HepG2 (cell line): ENCODE data around the gene GPR22.

Source experiments
- ARNT ChIP-seq: fragments of 450-650 bp; IDR thresholded peaks from 2 replicates; pipeline ENCODE4 v1.6.1; 2017
- CBFB ChIP-seq: sonication (generic); formaldehyde crosslinking; IDR thresholded peaks from 2 replicates; pipeline ENCODE4 v1.4.0; 2020; ENCODE audit warnings: missing genetic modification reagents
- CHD2 ChIP-seq: IDR thresholded peaks from 2 replicates; pipeline ENCODE4 v1.6.1; 2011; ENCODE audit warnings: low read depth, low read length, improper control_type of control experiment
- CHD4 ChIP-seq: fragments of 200-600 bp; sonication (generic); IDR thresholded peaks from 2 replicates; pipeline ENCODE4 v1.7.0; 2017; ENCODE audit warnings: mild to moderate bottlenecking, low read length, borderline replicate concordance
- DNMT1 ChIP-seq: sonication (generic); formaldehyde crosslinking; IDR thresholded peaks from 2 replicates; pipeline ENCODE4 v1.5.1; 2020; ENCODE audit warnings: mild to moderate bottlenecking, missing genetic modification reagents
- IRF2 ChIP-seq: IDR thresholded peaks from 2 replicates; pipeline ENCODE4 v1.6.1; 2018; ENCODE audit warnings: missing genetic modification reagents, missing compliant biosample characterization
- ISL2 ChIP-seq: sonication (generic); formaldehyde crosslinking; IDR thresholded peaks from 2 replicates; pipeline ENCODE4 v1.5.0; 2020; ENCODE audit warnings: missing genetic modification reagents
- MTA1 ChIP-seq: sonication (generic); formaldehyde crosslinking; IDR thresholded peaks from 2 replicates; pipeline ENCODE4 v1.4.0; 2020; ENCODE audit warnings: missing genetic modification reagents, mild to moderate bottlenecking, borderline replicate concordance
- MXI1 ChIP-seq: IDR thresholded peaks from 3 replicates; pipeline ENCODE4 v1.6.1; 2012; ENCODE audit warnings: low read depth, low read length, inconsistent platforms, borderline replicate concordance
- MYNN ChIP-seq: sonication (generic); formaldehyde crosslinking; IDR thresholded peaks from 2 replicates; pipeline ENCODE4 v1.4.0; 2020; ENCODE audit warnings: mild to moderate bottlenecking, low read depth, missing genetic modification reagents
- NFYB ChIP-seq: sonication (generic); formaldehyde crosslinking; IDR thresholded peaks from 2 replicates; pipeline ENCODE4 v1.4.0; 2020; ENCODE audit warnings: missing genetic modification reagents
- POLR2AphosphoS5 ChIP-seq: IDR thresholded peaks from 2 replicates; pipeline ENCODE4 v1.6.1; 2012; ENCODE audit warnings: low read depth, low read length
- ZNF121 ChIP-seq: sonication (generic); formaldehyde crosslinking; IDR thresholded peaks from 2 replicates; pipeline ENCODE4 v1.5.0; 2020; ENCODE audit warnings: mild to moderate bottlenecking, missing genetic modification reagents

- no peak for TF ChIP-seq MYNN
- TF ChIP-seq CBFB, result no peak
- TF ChIP-seq NFYB (CRISPR knock-in tag), result no peak
- TF ChIP-seq IRF2 (CRISPR knock-in tag), result no peak
- TF ChIP-seq MTA1, result no peak
- TF ChIP-seq ZNF121 (CRISPR knock-in tag), result no peak
- TF ChIP-seq DNMT1, result no peak
- no peak for TF ChIP-seq CHD4
- no peak for TF ChIP-seq MXI1
- no peak for TF ChIP-seq ISL2 (CRISPR knock-in tag)
- no peak for TF ChIP-seq CHD2
- TF ChIP-seq ARNT, result no peak
- TF ChIP-seq POLR2AphosphoS5, result no peak
Measured at GRCh38 chr7:107430057-107430456, 39.8 kb upstream of the GPR22 start.
